SIG-M5 (cell line): ENCODE measurements around the gene PHKG2.

ENCODE experiments used
- DNase-seq: peaks from one replicate; lab custom pipeline; 2025; lab: John Stamatoyannopoulos, UW

Gene PHKG2

DNA sequence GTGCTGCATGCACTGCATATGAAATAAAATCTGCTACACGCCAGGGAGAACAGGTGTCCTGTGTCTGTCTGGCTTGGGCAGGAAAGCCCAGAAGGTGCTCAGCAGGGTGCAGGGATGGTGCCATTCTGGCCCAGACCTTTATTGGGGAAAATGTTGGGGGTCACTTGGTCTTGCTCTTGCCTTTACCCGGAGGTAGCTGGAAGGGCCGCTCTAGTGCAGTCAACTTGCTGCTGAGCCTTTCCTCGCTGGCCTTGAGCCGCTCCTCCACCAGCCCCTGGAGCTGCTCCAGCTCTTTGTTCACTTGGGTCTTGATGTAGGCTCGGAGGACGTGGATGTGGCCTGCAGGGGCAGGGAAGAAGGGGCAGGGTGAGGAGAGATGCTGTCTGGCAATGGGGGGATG lies 9.1 kb downstream of the PHKG2 start:
- no peak for DNase-seq

DNA sequence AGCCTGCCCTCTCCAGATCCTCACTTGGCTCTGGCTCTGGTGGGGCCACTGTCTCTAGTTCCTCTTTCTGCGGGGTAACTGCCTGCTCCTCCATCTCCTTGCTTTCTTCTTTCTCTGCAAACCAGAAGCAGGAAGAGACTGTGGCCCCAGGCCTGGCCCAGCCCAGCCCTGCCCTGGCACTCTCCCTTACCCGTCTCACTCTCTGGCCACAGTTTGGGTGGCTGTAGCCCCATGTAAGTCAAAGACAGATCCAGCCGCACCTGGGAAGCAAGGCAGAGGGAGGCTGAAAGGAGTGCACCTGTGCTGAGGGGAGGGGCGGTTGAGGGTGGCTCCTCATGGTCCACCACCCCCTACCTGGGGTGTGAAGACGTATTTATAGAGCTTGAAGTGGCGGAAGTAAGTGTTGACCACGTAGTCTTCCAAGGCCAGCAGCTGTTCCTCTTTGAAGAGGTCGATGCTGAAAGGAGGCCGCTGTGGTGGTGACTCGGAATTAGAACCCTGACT lies 10.8 kb downstream of the PHKG2 start:
- peak; percentile 40 for DNase-seq

DNA sequence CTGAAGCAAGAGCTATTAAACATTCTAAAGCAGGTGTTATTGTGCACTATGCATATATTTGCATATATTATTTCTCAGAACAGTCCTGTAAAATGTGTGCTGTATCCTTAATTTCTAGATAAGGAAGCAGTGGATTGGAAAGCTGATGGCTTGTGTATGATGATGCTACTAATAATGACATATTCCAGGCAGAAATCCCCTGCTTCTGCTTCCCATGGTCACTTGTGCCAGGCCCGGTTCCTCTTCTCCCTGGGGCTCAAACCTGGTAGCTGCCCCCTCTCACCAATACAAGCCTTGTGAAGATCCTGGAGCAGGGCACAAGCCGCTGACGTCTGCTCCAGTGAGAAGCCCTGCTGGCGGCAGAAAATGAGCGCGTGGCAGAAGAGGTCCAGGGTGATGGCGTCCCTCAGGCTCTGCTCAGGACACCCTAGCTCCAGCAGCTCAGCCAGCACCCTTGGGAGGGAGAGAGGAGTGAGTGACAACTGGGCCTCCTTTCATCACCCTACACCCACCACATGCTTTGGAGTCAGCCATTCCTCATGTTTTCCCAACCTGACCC lies 11.9 kb downstream of the PHKG2 start:
- no peak for DNase-seq

DNA sequence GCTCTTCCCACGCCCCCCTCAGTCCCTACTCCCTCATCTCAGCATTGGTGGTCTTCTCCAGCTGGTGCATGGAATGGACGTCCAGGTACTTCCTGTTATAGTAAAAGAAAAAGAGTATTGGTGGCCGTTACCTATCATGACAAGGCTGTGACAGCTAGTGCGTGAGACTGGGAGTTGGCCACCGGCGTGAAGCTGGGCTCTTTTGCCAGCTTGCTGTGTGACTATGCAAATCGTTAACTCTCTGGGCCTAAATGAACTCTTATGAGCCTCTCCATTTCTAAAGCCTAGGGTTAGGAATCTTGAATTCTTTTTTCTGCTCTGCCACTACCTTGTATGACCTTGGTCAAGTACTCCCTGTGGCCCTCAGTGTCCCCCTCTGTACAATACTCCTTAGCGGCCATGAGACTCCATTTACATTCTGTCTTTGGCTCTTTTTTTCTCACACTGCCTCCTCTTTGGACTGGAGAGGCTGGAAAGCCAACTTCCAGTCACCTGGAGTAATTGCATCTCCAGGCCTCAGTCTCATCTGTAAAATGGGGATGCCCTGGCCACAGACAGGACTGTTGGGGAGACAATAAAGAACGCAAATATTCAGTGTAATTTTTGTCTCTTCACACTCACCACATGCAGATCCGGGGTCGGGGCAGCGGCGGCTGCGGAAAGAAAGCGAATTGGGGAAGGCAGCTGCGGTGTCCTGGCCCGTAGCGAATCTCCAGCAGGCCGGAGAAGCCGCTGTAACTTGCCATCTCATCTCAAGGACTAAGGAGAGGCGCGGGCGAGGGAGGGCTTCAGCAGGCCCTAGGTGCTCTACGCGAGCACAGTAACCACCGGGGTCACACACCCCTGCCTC lies 12.6 kb downstream of the PHKG2 start:
- DNase-seq = no peak

DNA sequence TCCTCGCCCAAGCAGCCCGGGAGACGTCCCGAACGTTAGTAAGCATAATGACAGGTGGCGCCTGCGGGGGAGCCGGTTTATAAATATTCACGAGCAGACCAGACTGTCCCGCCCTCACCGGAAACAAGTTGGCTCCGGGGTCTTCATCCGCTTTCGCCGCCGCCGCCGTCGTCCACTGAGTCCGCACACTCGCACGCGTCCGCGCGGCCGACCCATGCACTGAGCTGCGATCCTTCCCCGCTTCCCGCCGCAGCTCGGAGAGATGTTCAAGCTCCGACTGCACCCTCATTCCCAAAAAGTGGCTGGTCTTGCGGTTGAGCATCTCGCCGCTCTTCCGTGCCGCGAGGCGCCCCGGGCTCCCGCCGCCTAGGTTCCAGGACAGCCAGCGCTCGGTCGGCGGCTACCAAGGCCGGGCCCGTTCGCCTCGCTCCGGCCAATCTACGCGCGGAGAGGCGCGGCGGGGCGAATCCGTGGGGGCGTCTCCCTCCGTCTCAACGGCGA lies 13.3 kb downstream of the PHKG2 start:
- DNase-seq = no peak

DNA sequence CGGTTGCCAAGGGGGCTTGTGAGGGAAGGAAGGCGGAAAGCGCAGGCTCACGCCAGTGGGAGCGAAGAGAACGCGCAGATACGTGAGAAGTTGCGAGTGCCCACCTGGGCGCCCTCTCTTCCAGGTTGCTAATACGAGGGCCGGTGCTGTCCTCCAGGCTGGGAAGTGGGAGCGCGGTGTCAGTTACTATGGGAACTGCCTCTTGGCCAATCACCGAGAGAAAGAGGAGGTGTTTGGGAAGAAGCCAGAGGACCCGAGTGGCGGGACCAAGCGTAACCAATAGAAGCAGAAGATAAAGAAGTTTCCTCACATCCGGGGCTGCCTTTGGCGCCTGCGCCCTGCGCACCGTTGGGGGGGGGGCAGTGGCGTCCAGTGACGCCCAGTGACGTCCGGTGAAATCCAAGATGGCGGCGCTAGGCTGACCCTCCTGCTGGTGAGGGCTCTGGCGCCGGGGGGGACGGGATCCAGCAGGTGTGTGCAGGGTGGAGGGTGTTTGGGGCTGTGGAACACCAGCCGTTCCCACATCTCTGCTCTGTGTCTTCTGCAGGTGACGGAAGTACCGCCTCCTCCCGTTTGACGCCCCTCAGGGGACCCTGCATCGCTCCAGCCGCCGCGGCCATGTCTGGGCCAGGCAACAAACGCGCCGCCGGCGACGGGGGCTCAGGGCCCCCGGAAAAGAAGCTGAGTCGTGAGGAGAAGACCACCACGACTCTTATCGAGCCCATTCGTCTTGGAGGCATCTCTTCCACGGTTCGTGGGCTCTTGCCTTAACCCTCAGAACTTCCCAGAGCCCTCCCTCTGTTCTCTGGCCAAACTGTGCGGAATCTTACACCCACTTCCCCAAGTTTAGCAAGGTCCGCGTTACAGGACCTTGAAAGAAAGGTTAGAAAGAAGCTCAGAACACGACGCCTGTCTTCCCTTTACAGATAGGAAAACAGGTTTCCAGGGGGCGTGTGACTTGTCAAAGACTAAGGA lies 14.0 kb downstream of the PHKG2 start, which contains the start of the genes CFAP119 and RNF40:
Gene CFAP119, minus strand, starts transcription at position 135 of the 975 bp plus-strand sequence. CDS start 314 bp downstream, outside the sequence.
Gene RNF40, plus strand, starts transcription at position 395 of the 975 bp plus-strand sequence. Its CDS starts 224 bp downstream, at position 619.
- peak; percentile 87 for DNase-seq

DNA sequence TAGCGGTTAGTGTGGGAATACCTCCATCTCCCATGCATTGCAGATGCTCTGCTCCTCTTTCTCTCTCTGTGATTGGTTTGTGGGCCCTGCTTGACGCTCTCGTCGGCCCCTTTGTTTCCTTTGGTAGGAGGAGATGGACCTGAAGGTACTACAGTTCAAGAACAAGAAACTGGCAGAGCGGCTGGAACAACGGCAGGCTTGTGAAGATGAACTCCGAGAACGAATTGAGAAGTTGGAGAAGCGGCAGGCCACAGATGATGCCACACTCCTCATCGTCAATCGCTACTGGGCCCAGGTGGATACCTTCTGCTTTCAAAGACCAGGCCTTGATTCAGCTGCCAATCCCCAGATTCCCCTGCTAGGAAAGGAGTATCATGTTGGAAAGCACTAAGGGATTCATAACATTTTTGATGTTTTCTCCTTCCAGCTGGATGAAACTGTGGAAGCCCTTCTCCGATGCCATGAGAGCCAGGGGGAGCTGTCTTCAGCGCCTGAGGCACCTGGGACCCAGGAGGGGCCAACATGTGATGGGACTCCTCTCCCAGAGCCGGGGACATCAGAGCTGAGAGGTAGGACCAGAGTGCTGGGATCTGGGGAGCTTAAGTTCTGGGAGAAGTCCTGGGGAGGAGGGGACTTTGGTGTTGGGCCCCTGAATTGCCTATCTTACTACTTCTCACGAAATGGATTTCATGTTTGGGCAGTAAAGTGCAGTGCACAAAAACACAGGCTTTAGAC lies 14.9 kb downstream of the PHKG2 start:
- DNase-seq = no peak

DNA sequence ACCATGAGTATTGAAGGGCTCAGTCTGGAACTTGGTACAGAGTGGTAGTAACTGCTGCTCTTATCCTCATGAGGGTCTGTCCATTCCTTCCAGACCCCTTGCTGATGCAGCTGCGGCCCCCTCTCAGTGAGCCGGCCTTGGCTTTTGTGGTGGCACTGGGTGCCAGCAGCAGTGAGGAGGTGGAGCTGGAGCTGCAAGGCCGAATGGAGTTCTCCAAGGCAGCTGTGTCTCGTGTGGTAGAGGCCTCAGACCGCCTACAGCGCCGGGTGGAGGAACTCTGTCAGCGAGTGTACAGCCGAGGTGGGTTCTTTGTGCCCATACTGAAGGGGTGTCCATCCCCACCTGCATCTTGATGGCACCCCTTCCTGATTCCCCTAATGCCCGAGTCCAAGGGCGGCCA lies 15.9 kb downstream of the PHKG2 start:
- no peak for DNase-seq

DNA sequence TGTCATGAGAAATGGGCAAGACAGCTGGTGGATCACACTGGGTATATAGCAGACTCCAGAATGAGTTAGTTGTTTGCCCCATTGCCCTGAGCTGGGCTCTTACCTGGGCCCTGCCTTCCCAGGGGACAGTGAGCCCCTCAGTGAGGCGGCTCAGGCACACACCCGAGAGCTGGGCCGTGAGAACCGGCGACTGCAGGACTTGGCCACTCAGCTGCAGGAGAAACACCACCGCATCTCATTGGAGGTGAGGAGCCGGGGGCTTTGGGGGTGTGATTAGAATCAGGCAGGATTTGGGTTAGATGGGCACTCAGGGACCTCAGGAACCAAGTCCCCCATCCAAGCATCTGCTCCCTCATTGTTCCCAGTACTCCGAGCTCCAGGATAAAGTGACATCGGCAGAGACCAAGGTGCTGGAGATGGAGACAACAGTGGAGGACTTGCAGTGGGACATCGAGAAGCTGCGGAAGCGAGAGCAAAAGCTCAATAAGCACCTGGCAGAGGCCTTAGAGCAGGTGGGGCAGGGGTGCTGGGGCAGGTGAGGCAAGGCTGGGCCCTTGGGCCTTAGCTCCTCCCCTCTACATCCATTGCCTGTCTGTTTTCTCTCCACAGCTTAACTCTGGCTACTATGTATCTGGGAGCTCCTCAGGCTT lies 16.7 kb downstream of the PHKG2 start:
- DNase-seq = no peak

DNA sequence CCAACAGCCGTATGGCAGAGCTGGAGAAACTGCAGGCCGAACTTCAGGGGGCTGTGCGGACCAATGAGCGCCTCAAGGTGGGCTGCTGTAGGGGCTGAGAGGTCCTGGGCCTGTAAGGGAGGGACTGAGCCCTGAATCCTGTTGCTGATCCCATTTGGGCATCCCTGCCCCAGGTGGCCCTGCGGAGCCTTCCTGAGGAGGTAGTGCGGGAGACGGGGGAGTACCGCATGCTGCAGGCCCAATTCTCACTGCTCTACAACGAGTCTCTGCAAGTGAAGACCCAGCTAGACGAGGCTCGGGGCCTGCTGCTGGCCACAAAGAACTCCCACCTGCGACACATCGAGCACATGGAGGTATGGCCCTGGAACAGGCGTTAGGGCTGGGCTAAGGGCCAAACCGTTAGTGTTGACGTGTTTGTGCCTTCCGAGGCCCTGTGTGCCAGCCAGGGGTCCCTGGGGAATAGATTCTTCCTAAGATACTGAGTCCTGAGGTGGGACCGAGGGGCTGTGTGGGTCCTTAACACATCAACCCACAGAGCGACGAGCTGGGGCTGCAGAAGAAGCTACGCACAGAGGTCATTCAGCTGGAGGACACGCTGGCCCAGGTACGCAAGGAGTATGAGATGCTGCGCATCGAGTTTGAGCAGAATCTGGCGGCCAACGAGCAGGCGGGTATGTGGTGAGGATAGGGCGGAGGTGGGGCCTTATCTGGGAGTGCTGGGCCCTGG lies 18.1 kb downstream of the PHKG2 start:
- no peak for DNase-seq

DNA sequence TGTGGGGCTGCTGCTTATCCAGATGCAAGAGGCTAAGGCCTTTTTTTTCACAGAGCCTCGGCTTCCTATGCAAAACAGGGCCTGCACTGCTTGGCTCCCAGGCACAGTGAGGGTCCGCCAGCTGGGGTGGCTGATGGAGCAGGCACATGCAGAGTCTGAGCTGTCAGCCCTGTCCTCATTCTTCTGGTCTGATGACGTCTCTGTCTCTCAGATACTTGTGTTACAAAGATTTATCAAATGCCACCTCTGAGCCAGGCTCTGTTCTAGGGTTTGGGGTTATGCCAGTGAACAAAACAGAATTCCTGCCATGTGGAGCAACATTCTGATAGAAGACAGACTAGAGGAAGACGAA lies 18.7 kb downstream of the PHKG2 start:
- no peak for DNase-seq

DNA sequence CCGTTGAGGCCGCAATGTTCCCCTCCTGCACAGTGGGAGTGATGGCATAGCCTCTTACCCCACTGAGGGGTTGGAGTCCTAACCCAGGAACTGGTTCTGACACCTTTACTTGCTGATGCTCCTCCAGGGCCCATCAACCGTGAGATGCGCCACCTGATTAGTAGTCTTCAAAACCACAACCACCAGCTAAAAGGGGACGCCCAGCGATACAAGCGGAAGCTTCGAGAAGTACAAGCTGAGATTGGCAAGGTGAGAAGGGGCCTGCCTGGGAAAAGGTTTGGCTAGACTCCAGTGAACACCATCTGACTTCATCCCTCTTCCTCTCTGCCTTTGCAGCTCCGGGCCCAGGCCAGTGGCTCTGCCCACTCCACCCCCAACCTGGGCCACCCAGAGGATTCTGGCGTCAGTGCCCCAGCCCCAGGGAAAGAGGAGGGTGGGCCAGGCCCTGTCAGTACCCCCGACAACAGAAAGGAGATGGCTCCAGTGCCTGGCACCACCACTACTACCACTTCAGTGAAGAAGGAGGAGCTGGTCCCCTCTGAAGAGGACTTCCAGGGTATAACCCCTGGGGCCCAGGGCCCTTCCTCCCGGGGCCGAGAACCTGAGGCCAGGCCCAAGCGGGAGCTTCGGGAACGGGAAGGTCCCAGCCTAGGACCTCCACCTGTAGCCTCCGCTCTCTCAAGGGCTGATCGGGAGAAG lies 19.7 kb downstream of the PHKG2 start:
- no peak for DNase-seq

DNA sequence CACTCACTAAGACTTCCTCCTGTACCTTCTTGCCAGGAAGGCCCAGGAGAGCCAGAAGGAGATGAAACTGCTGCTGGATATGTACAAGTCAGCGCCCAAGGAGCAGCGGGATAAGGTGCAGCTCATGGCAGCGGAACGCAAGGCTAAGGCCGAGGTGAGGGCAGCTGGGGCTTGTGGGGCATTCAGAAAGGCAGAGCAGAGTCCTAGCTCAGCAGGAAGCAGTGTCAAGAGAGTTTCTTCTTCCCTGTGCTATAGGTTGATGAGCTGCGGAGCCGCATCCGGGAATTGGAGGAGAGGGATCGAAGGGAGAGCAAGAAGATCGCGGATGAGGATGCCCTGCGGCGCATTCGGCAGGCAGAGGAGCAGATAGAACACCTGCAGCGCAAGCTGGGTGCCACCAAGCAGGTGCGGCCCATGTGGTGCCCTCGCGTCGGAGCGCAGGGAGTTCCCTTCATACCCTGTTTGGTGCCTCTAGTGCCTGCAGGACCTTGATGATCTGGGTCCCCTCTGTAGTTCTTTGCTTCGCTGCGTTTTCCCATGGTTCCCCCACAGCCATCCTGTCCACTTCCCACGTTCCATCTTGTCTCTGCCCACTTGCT lies 20.5 kb downstream of the PHKG2 start:
- DNase-seq = no peak

DNA sequence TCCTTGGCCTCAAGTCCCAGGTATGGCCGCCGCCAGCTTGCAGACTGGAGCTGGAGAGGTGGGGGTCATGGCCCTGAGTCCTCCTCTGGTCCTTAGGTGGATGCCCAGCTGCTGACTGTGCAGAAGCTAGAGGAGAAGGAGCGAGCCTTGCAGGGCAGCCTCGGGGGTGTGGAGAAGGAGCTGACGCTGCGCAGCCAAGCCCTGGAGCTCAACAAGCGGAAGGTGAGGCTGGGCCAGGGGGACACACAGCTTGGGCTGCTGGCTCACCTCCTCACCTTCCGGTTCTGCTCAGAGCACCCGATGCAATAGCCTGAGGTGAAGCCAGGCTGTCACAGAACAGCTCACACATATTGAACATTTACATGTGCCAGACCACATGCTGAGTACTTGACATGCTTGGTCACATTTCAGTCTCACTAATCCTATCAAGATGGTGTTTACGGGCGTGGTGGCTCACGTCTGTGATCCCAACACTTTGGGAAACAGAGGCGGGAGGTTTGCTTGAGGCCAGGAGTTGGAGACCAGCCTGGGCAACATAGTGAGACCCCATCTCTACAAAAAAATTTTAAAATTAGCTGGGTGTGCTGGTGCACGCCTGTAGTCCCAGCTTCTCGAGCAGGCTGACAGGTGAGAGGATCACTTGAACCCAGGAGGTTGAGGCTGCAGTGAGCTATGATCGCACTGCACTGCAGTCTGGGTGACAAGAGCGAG lies 21.3 kb downstream of the PHKG2 start:
- no peak for DNase-seq

DNA sequence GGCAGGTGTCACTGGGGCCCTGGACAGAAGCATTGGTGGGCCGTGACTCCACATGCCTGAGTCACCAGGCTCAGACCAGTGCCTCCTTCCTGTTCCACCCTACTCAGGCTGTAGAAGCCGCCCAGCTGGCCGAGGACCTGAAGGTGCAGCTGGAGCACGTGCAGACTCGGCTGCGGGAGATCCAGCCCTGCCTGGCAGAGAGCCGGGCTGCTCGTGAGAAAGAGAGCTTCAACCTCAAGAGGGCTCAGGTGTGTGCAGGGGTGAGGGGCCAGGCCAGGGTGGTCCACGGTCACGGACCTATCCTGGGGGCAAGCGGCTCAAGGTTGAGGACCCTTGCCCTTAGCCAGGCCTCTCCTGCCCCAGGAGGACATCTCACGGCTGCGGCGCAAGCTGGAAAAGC lies 23.5 kb downstream of the PHKG2 start:
- no peak for DNase-seq

DNA sequence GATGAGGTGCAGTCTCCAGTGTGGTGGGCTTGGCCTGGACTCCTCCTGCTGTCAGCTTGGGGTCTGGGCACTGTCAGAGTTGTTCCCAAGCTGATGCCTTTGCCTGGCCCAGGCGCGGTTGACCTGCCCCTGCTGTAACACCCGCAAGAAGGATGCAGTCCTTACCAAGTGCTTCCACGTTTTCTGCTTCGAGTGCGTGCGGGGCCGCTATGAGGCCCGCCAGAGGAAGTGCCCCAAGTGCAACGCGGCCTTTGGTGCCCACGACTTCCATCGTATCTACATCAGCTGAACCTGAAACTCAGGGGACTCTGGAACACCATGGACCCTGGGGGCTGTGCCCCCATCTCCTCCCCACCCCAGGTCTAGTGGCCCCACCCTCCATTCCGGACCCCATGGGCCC lies 25.6 kb downstream of the PHKG2 start:
- no peak for DNase-seq

DNA sequence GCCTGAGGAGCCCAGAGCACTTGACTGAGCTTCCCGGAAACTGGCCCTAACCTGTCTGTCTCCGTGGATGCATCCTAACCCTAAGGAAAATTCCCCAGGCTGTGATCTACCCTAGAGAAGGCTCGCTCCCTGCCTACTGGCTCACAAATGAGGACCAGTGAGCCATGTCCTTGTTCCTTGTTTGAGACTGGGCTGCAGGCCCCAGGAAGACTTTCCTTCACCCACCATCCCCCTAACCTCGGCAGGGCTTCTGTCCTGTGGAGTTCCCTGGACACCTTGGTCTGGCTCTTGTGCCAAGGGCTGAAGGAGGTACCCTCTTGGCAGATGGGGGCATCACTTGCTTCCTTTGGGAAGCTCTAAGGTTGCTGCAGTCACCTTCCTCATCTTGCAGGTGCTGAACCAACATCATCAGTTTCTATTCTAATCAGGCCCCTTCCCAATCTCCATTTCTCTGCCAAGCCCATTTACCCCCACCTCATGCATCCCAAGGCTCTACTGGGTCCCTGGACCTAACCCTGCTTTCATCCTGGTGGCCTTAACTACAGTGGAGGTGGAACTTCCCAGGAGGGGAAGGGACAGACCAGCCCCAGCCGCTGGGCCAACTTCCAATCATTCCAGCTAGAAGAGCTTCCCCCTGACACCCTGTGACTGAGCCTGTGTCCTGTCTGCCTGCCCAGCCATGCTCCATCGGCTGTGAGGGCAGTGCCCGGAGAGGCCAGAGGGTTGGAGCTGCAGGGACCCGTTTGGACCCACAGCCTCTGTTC lies 26.3 kb downstream of the PHKG2 start:
- DNase-seq = no peak

DNA sequence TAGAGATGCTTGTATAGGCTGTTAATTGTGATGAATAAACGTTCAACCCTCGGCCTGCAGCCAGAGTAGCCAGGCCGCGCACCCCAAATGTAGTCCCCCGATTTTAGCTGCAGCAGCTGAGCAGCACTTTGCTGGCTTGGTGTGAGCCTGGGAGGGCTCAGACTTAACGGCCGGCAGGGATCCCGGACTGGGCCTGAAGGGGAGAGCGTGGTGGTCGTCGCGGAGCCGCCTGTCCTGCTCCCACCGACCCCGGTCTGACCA lies 26.8 kb downstream of the PHKG2 start:
- DNase-seq = no peak
